Stimulated activated naive CD8-positive, alpha-beta T cell treated with anti-CD3 and anti-CD28 coated beads, Interleukin-15, Interleukin-2, amounts not matched to agents 100 ng/mL and 50 ng/mL, for 24 hours (primary cell): Measurements from ENCODE around the gene FBXL14.

Experiments
- H3K27ac Mint-ChIP-seq: one replicate; pipeline ENCODE4 v1.8.0; 2021; ENCODE audit warnings: mild to moderate bottlenecking, mixed read lengths
- H3K27me3 Mint-ChIP-seq: one replicate; pipeline ENCODE4 v1.8.0; 2021; ENCODE audit warnings: mixed read lengths
- H3K36me3 Mint-ChIP-seq: one replicate; pipeline ENCODE4 v1.8.0; 2021; ENCODE audit warnings: low read depth, mixed read lengths
- H3K4me1 Mint-ChIP-seq: one replicate; pipeline ENCODE4 v1.8.0; 2021; ENCODE audit warnings: low read depth, mixed read lengths
- H3K4me3 Mint-ChIP-seq: one replicate; pipeline ENCODE4 v1.8.0; 2021; ENCODE audit warnings: mild to moderate bottlenecking, mixed read lengths
- H3K9me3 Mint-ChIP-seq: one replicate; pipeline ENCODE4 v1.8.0; 2021; ENCODE audit warnings: mixed read lengths

FBXL14 gene, protein sequence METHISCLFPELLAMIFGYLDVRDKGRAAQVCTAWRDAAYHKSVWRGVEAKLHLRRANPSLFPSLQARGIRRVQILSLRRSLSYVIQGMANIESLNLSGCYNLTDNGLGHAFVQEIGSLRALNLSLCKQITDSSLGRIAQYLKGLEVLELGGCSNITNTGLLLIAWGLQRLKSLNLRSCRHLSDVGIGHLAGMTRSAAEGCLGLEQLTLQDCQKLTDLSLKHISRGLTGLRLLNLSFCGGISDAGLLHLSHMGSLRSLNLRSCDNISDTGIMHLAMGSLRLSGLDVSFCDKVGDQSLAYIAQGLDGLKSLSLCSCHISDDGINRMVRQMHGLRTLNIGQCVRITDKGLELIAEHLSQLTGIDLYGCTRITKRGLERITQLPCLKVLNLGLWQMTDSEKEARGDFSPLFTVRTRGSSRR

GRCh38 chr12:1594261-1595025, at the start of gene FBXL14:
Gene FBXL14 (minus strand): TSS chr12:1594581. CDS start chr12:1594066, 515 bp downstream.
- Mint-ChIP-seq H3K36me3 (peaks cover 30% of the 10 kb centered on the region), H3K4me1 (peaks cover 50% of the 10 kb centered on the region), H3K4me3 (peak within 1 kb of the TSS; percentile 94), H3K9me3 (no peaks in the 10 kb centered on the region), H3K27me3 (no peaks in the 10 kb centered on the region), H3K27ac (peak within 1 kb of the TSS; percentile 92)

GRCh38 chr12:1643905-1644533, 49.6 kb upstream of the FBXL14 start:
- no peak overlapping the region for H3K27ac Mint-ChIP-seq
- H3K4me1 Mint-ChIP-seq, result no peaks in the 10 kb centered on the region
- H3K4me3 Mint-ChIP-seq, result no peak overlapping the region
- H3K36me3 Mint-ChIP-seq, result no peaks in the 10 kb centered on the region
- no peaks in the 10 kb centered on the region for H3K27me3 Mint-ChIP-seq
- no peaks in the 10 kb centered on the region for H3K9me3 Mint-ChIP-seq

DNA sequence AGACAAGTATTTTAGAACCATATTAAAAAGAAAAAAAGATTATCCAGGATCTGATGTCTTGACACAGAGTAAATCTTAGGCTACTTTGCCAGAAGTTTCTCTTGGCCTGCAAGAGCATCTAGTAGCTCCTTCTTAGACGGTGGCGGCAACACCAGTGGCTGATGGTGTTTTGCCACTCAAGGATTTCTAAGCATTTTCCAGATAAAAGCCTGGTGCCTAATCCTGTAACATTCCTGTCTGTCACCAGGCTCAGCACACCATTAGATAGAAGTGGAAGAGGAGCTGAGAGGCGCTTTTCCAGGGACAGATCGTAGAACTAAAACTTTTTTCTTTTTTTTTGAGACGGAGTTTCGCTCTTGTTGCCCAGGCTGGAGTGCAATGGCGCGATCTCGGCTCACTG, 48.7 kb upstream of the FBXL14 start:
- Mint-ChIP-seq H3K27ac (no peak overlapping the region), H3K27me3 (no peaks in the 10 kb centered on the region), H3K9me3 (no peaks in the 10 kb centered on the region), H3K4me3 (no peak overlapping the region), H3K36me3 (no peaks in the 10 kb centered on the region), H3K4me1 (no peaks in the 10 kb centered on the region)

- Mint-ChIP-seq H3K27me3 (no peaks in the 10 kb centered on the region), H3K27ac (no peak overlapping the region), H3K4me1 (no peaks in the 10 kb centered on the region), H3K9me3 (no peaks in the 10 kb centered on the region), H3K36me3 (no peaks in the 10 kb centered on the region), H3K4me3 (no peak overlapping the region)
Measured at GRCh38 chr12:1642513-1642912, 48.1 kb upstream of the FBXL14 start.

DNA sequence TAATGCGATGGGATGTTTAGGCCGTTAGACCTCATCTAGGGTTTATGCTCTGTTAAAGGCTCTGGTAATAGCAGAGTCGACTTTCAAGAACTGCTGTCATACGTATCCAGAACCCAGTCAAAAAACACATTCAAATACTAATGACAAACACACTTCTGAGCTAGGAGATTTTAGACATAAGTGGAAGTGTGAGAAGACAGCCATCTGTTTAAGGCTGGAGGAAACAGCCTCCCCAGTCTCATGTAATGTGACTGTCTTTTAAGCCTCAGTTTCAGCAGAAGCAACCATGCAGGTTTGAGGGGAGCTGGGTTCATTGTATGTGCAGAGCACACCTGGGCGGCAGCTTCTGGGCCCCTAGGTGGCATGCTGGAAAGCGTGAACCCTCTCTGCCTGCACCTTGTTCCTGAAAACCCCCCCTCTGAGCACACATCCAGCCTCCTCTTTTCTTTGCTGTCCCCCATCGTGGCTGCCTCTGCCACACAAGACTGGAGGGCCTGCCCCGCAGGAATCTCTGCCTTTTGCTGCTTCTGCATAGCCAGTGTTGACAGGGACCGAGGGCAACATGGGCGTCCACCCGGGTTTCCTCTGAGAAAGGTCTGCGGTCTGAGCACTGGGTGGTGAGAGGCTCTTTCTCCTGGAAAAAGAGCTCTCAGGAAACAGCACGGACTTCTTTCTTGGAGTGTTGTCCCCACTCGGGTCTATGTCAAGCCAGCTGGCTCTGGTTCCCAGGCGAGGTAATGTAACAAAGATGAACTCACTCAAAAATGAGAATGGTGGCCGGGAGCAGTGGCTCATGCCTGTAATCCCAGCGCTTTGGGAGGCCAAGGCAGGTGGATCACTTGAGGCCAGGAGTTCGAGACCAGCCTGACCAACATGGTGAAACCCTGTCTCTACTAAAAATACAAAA, 46.2 kb upstream of the FBXL14 start:
- Mint-ChIP-seq H3K4me1 (no peaks in the 10 kb centered on the region), H3K36me3 (no peaks in the 10 kb centered on the region), H3K27me3 (no peaks in the 10 kb centered on the region), H3K4me3 (no peak overlapping the region), H3K27ac (no peak overlapping the region), H3K9me3 (no peaks in the 10 kb centered on the region)

GRCh38 chr12:1639538-1639937, 45.2 kb upstream of the FBXL14 start:
- Mint-ChIP-seq H3K36me3 (no peaks in the 10 kb centered on the region), H3K4me1 (no peaks in the 10 kb centered on the region), H3K27ac (no peak overlapping the region), H3K4me3 (no peak overlapping the region), H3K27me3 (peaks cover 7% of the 10 kb centered on the region), H3K9me3 (no peaks in the 10 kb centered on the region)

DNA sequence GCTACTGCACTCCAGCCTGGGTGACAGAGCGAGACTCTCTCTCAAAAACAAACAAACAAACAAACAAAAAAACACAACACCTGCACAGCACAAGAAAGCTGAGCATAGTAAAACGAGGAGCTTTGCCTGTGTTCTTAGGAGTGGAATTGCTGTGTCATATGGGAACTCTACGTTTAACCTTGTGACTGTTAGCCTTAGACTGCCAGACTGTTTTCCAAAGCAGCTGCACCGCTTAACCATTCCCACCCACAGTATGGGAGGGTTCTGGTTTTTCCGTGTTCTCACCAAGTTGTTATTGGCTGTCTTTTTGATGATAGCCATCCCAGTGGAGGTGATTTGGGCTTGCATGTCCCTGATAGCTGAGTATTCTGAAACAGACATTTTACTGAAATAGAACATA, 43.8 kb upstream of the FBXL14 start:
- peaks cover 18% of the 10 kb centered on the region for H3K27me3 Mint-ChIP-seq
- no peak overlapping the region for H3K4me3 Mint-ChIP-seq
- no peak overlapping the region for H3K27ac Mint-ChIP-seq
- H3K36me3 Mint-ChIP-seq, result no peaks in the 10 kb centered on the region
- H3K9me3 Mint-ChIP-seq, result no peaks in the 10 kb centered on the region
- H3K4me1 Mint-ChIP-seq, result no peaks in the 10 kb centered on the region

DNA sequence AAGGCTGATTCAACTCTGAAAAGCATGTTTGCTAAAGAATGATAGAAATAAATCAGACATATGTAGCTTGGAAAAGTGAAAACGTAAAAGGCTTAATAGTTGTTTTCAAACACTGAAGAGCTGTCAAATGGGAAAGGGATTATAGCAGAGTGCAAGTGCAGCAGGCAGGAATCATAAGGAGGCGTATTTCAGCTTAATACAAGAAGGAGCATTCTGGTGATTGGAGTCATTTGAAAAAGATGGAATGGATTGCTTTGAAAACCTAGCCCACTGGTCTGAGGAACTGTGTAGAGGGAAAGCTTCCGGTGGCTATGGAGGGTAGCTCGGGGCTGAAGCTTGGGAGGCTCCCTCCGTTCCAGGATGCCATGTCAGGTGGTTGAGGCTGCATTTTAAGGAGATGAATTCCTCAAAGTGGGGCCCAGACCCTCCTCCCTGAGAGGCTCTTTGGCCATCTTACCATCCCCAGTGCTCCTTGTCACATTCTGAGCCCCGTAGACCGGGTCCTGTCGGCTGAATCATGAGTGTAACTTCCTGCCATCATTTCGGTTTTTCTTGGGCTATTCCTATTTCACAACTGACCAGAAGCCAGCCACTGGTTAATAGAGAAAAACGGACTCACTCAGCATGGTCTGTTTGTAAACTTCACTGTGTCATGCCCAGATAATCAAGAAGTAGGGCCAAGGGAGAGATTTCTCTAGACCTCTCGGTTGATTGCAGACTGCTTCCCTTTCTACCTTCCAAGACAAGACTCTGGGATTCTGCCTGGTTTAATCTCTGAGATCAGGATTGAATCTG, 41.1 kb upstream of the FBXL14 start:
- Mint-ChIP-seq H3K36me3 (no peaks in the 10 kb centered on the region), H3K4me3 (no peak overlapping the region), H3K4me1 (peaks cover 11% of the 10 kb centered on the region), H3K27me3 (peaks cover 43% of the 10 kb centered on the region), H3K27ac (no peak overlapping the region), H3K9me3 (no peaks in the 10 kb centered on the region)

DNA sequence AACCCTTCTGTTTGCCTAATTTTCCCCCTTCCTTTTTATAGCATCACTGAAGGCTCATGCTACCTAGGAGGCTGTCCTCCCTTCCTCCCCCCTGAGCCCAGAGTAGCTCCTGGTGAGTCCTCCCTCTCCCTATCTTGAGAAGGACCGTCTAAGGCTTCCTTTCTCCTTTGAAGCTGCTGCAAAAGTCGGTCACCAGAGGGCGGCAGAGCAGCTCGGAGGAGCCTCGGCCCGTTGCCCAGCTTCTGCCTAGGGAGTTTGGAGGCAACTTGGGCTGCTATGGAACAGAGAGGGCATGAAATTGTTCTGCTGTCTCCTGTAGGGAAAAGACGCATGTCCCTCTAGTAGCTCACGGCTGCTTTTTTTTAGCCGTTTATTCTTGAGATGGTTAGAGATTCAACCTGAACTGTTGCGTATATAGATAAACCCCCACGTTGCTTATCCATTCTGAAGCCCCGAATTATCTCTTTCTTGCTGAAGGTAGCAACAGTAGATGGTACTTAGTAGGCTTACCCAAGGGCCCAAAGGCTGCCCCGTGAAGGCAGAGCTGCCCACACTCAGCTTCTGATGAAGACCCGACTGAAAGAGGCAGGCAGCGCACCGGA, 40.3 kb upstream of the FBXL14 start:
- Mint-ChIP-seq H3K4me1 (peaks cover 14% of the 10 kb centered on the region), H3K27ac (no peak overlapping the region), H3K36me3 (no peaks in the 10 kb centered on the region), H3K4me3 (no peak overlapping the region), H3K9me3 (no peaks in the 10 kb centered on the region), H3K27me3 (peaks cover 45% of the 10 kb centered on the region)

GRCh38 chr12:1634149-1634548, 39.8 kb upstream of the FBXL14 start:
- no peak overlapping the region for H3K4me3 Mint-ChIP-seq
- H3K36me3 Mint-ChIP-seq, result no peaks in the 10 kb centered on the region
- H3K4me1 Mint-ChIP-seq, result peaks cover 16% of the 10 kb centered on the region
- H3K27ac Mint-ChIP-seq, result no peak overlapping the region
- peaks cover 48% of the 10 kb centered on the region for H3K27me3 Mint-ChIP-seq
- H3K9me3 Mint-ChIP-seq, result no peaks in the 10 kb centered on the region

DNA sequence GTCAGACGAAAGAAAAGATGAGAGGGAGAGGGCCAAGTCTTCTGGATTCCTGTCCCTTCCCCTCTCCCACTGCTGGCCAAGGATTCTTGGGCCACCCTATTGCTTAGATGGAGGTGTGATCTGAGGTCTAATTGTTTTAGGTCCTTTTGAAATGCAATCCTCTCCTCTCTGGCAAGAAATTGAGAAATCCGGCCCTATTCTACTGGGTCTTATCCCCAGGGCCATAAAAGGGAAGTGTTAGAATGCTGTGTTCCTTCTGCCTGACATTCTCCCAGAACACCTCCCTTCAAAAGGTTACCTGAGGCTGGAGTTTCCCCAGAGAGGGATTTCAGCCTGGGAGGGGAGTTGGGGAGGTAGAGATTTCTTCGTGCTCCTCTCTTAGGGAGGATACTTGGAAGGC, 39.1 kb upstream of the FBXL14 start:
- no peak overlapping the region for H3K27ac Mint-ChIP-seq
- peaks cover 55% of the 10 kb centered on the region for H3K27me3 Mint-ChIP-seq
- H3K4me3 Mint-ChIP-seq, result no peak overlapping the region
- H3K4me1 Mint-ChIP-seq, result peaks cover 21% of the 10 kb centered on the region
- H3K36me3 Mint-ChIP-seq, result no peaks in the 10 kb centered on the region
- no peaks in the 10 kb centered on the region for H3K9me3 Mint-ChIP-seq

DNA sequence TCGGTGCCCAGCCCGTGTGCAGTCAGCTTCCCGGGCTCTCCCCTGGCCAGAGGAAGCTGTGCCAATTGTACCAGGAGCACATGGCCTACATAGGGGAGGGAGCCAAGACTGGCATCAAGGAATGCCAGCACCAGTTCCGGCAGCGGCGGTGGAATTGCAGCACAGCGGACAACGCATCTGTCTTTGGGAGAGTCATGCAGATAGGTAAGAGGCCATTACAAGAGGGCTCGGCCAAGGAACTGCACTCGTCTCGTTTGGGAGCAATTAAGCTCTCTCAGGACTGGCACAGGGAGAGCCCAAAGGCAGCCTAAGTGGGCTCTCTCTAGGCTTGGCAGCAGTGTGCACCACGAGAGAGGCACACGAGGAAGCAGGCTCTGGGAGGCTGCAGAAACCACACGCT, 38.3 kb upstream of the FBXL14 start:
- peaks cover 61% of the 10 kb centered on the region for H3K27me3 Mint-ChIP-seq
- H3K4me3 Mint-ChIP-seq, result no peak overlapping the region
- no peaks in the 10 kb centered on the region for H3K36me3 Mint-ChIP-seq
- H3K9me3 Mint-ChIP-seq, result no peaks in the 10 kb centered on the region
- H3K4me1 Mint-ChIP-seq, result peaks cover 21% of the 10 kb centered on the region
- H3K27ac Mint-ChIP-seq, result no peak overlapping the region

DNA sequence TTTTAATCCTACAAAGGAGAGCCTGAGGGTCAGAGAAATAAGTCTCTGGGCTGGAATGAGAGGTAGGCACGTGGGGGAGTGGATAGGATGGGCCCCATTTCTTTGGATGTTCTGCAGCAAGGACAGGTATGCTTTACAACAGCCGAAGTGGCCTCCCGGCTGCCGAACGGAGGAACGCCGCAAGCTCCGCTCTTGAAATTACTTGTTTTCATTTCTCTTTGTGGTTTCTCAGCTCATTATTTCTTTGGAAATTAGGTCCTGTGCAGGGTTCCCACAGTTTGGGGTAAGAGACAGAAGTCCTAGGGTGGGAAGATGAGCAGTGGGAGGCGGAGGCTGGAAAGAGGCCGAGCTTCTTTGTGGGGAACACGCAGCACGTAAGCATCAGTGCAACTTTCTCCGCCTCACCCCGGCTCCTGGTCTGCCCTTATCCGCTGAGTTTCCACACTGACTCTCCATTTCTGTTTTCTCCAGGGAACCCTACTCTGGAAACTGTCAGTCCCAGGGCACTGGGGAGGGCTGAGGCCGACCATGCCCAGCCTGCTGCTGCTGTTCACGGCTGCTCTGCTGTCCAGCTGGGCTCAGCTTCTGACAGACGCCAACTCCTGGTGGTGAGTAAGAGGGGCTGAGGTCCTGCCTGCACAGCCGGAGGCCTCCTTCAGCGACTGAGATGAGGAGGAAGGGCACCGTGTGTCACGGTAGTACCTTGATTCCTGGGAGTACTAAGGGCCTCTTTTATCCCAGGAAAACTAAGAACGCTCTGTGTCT, 36.6 kb upstream of the FBXL14 start:
- Mint-ChIP-seq H3K4me3 (peak overlapping the region; percentile 4), H3K4me1 (peaks cover 21% of the 10 kb centered on the region), H3K27me3 (peaks cover 66% of the 10 kb centered on the region), H3K27ac (no peak overlapping the region), H3K36me3 (no peaks in the 10 kb centered on the region), H3K9me3 (no peaks in the 10 kb centered on the region)
